NCI-H146 treated with DMSO at 0.1 percent for 48 hours (cell line): ENCODE data around the gene OSMR.
A peak's percentile ranks its signal among the peaks of the same experiment; 100 is the strongest.

ENCODE experiments used
- DNase-seq: peaks from one replicate; lab custom pipeline; 2025; ENCODE audit not compliant: unreplicated experiment; lab: John Stamatoyannopoulos, UW

The OSMR gene

GRCh38 chr5:38871058-38871605 lies 25.3 kb downstream of the OSMR start:
- DNase-seq = no peak

- no peak for DNase-seq
Measured at GRCh38 chr5:38871790-38872551, 26.2 kb downstream of the OSMR start.

- DNase-seq = no peak
Measured at GRCh38 chr5:38872826-38873225, 27.0 kb downstream of the OSMR start.

GRCh38 chr5:38874948-38875456 lies 29.2 kb downstream of the OSMR start:
- no peak for DNase-seq

GRCh38 chr5:38878391-38879077 lies 32.7 kb downstream of the OSMR start:
- no peak for DNase-seq

GRCh38 chr5:38879078-38879460 lies 33.3 kb downstream of the OSMR start:
- no peak for DNase-seq

- no peak for DNase-seq
Measured at GRCh38 chr5:38883842-38884241, 38.0 kb downstream of the OSMR start.

- DNase-seq = no peak
Measured at GRCh38 chr5:38885208-38885607, 39.4 kb downstream of the OSMR start.

- DNase-seq = no peak
Measured at GRCh38 chr5:38888041-38888440, 42.2 kb downstream of the OSMR start.

GRCh38 chr5:38889424-38889823 lies 43.6 kb downstream of the OSMR start:
- DNase-seq = no peak

- no peak for DNase-seq
Measured at GRCh38 chr5:38891563-38891962, 45.8 kb downstream of the OSMR start.

GRCh38 chr5:38892363-38892762 lies 46.6 kb downstream of the OSMR start:
- no peak for DNase-seq

GRCh38 chr5:38896760-38897159 lies 50.9 kb downstream of the OSMR start:
- DNase-seq = no peak

- DNase-seq = no peak
Measured at GRCh38 chr5:38899936-38900335, 54.1 kb downstream of the OSMR start.

GRCh38 chr5:38905516-38905915 lies 59.7 kb downstream of the OSMR start:
- no peak for DNase-seq

- no peak for DNase-seq
Measured at GRCh38 chr5:38906503-38906902, 60.7 kb downstream of the OSMR start.

GRCh38 chr5:38911933-38912332 lies 66.1 kb downstream of the OSMR start:
- no peak for DNase-seq

- DNase-seq = no peak
Measured at GRCh38 chr5:38913714-38914113, 67.9 kb downstream of the OSMR start.

GRCh38 chr5:38916802-38917201 lies 71.0 kb downstream of the OSMR start:
- DNase-seq = peak; percentile 38

GRCh38 chr5:38921174-38921573 lies 75.4 kb downstream of the OSMR start:
- no peak for DNase-seq

GRCh38 chr5:38922199-38922598 lies 76.4 kb downstream of the OSMR start:
- DNase-seq = peak; percentile 1
